HEK293 (cell line): ENCODE results near the gene CEP350.
A peak's percentile ranks its signal among the peaks of the same experiment; 100 is the strongest.

Experiments used
- CTCF ChIA-PET: fragments of 350-600 bp; formaldehyde crosslinking; extraction: SDS; loops from one replicate; lab custom pipeline; 2021; ENCODE audit warnings: antibody characterized with exemption; lab: Yijun Ruan, JAX
- POLR2A ChIA-PET: fragments of 300-600 bp; formaldehyde crosslinking; extraction: SDS; loops from one replicate; lab custom pipeline; 2020; ENCODE audit warnings: antibody characterized with exemption, inconsistent platforms; lab: Yijun Ruan, JAX
- H3K27ac ChIP-seq: fragments of 200-500 bp; sonication (Bioruptor generic); 2 replicates; pipeline ENCODE4 v1.5.1; 2014; ENCODE audit warnings: low read depth, low read length, control low read depth, inconsistent platforms; ENCODE audit errors: extremely low read depth
- H3K36me3 ChIP-seq, 2 experiments: fragments of 200-500 bp in 1 of 2; sonication (Bioruptor generic) in 1 of 2; 1 replicate in 1 of 2; 2 replicates in 1 of 2; pipeline ENCODE4 v1.5.1; 2014 to 2017; ENCODE audit warnings: inconsistent platforms in 2 of 2, low read length in 2 of 2; ENCODE audit not compliant: control insufficient read depth in 2 of 2, insufficient read depth in 1 of 2
- H3K4me1 ChIP-seq: fragments of 200-500 bp; sonication (Bioruptor generic); 2 replicates; pipeline ENCODE4 v1.5.1; 2014; ENCODE audit warnings: mild to moderate bottlenecking, low read length, inconsistent platforms; ENCODE audit not compliant: control insufficient read depth, insufficient read depth
- H3K4me3 ChIP-seq: 2 replicates; pipeline ENCODE4 v1.5.1; 2011; ENCODE audit warnings: low read depth, mild to moderate bottlenecking, control low read depth, low read length, moderate library complexity
- H3K9me3 ChIP-seq: fragments of 200-500 bp; sonication (Bioruptor generic); 2 replicates; pipeline ENCODE4 v1.5.1; 2014; ENCODE audit warnings: low read depth, low read length, inconsistent platforms; ENCODE audit not compliant: control insufficient read depth, insufficient read depth
- ATF2 ChIP-seq: fragments of 450-650 bp; formaldehyde crosslinking; IDR thresholded peaks from 2 replicates; pipeline ENCODE4 v1.5.1; 2016; ENCODE audit warnings: missing biosample characterization, missing genetic modification characterization, low read depth
- BCL11B ChIP-seq: fragments of 450-650 bp; formaldehyde crosslinking; IDR thresholded peaks from 2 replicates; pipeline ENCODE4 v1.5.1; 2016; ENCODE audit warnings: low read depth, missing biosample characterization, missing genetic modification characterization
- GLIS2 ChIP-seq: fragments of 450-650 bp; formaldehyde crosslinking; IDR thresholded peaks from 2 replicates; pipeline ENCODE4 v1.5.1; 2016; ENCODE audit warnings: missing biosample characterization, missing genetic modification characterization
- HIC1 ChIP-seq: fragments of 450-650 bp; formaldehyde crosslinking; IDR thresholded peaks from 2 replicates; pipeline ENCODE4 v1.5.1; 2016; ENCODE audit warnings: missing biosample characterization, missing genetic modification characterization
- HOXC10 ChIP-seq: sonication (generic); formaldehyde crosslinking; IDR thresholded peaks from 2 replicates; pipeline ENCODE4 v1.8.1; 2023; ENCODE audit warnings: mild to moderate bottlenecking, missing genetic modification reagents
- KLF16 ChIP-seq: fragments of 450-650 bp; formaldehyde crosslinking; IDR thresholded peaks from 2 replicates; pipeline ENCODE4 v1.5.1; 2017; ENCODE audit warnings: missing biosample characterization, missing genetic modification characterization
- MYNN ChIP-seq: fragments of 450-650 bp; formaldehyde crosslinking; IDR thresholded peaks from 2 replicates; pipeline ENCODE4 v1.5.1; 2016; ENCODE audit warnings: missing biosample characterization, missing genetic modification characterization, borderline replicate concordance
- SCRT1 ChIP-seq: fragments of 450-650 bp; formaldehyde crosslinking; IDR thresholded peaks from 2 replicates; pipeline ENCODE4 v1.5.1; 2016; ENCODE audit warnings: missing biosample characterization, missing genetic modification characterization, borderline replicate concordance
- SCRT2 ChIP-seq: fragments of 450-650 bp; formaldehyde crosslinking; IDR thresholded peaks from 2 replicates; pipeline ENCODE4 v1.5.1; 2016; ENCODE audit warnings: missing biosample characterization, missing genetic modification characterization
- SETDB1 ChIP-seq: IDR thresholded peaks from one replicate; pipeline ENCODE4 v1.6.1; 2017; ENCODE audit warnings: mild to moderate bottlenecking, low read length, moderate library complexity, mixed read lengths; ENCODE audit not compliant: insufficient read length
- TCF7L2 ChIP-seq: IDR thresholded peaks from 2 replicates; pipeline ENCODE4 v1.6.1; 2011; ENCODE audit warnings: low read depth, mild to moderate bottlenecking, inconsistent platforms, low read length, moderate library complexity, borderline replicate concordance
- TRIM28 ChIP-seq: IDR thresholded peaks from 2 replicates; pipeline ENCODE4 v1.6.1; 2011; ENCODE audit warnings: low read length, control low read depth, borderline replicate concordance
- WT1 ChIP-seq: fragments of 450-650 bp; formaldehyde crosslinking; IDR thresholded peaks from 2 replicates; pipeline ENCODE4 v1.5.1; 2016; ENCODE audit warnings: missing biosample characterization, missing genetic modification characterization
- ZBTB20 ChIP-seq: fragments of 450-650 bp; formaldehyde crosslinking; IDR thresholded peaks from 2 replicates; pipeline ENCODE4 v1.5.1; 2016; ENCODE audit warnings: missing biosample characterization, missing genetic modification characterization
- ZBTB49 ChIP-seq: fragments of 450-650 bp; formaldehyde crosslinking; IDR thresholded peaks from 2 replicates; pipeline ENCODE4 v1.5.1; 2016; ENCODE audit warnings: missing biosample characterization, missing genetic modification characterization, low read depth
- ZBTB8A ChIP-seq: fragments of 450-650 bp; formaldehyde crosslinking; IDR thresholded peaks from 2 replicates; pipeline ENCODE4 v1.5.1; 2016; ENCODE audit warnings: missing biosample characterization, missing genetic modification characterization
- ZFHX2 ChIP-seq: fragments of 450-650 bp; formaldehyde crosslinking; conservative IDR thresholded peaks from 2 replicates; pipeline ENCODE4 v1.5.1; 2016; ENCODE audit warnings: missing biosample characterization, missing genetic modification characterization
- ZFP3 ChIP-seq: fragments of 450-650 bp; formaldehyde crosslinking; IDR thresholded peaks from 2 replicates; pipeline ENCODE4 v1.5.1; 2016; ENCODE audit warnings: low read depth, missing biosample characterization, missing genetic modification characterization
- ZNF10 ChIP-seq: fragments of 450-650 bp; formaldehyde crosslinking; IDR thresholded peaks from 2 replicates; pipeline ENCODE4 v1.5.1; 2017; ENCODE audit warnings: missing biosample characterization, missing genetic modification characterization
- ZNF114 ChIP-seq: fragments of 450-650 bp; formaldehyde crosslinking; IDR thresholded peaks from 2 replicates; pipeline ENCODE4 v1.5.0; 2017; ENCODE audit warnings: missing biosample characterization, missing genetic modification characterization
- ZNF133 ChIP-seq: fragments of 450-650 bp; formaldehyde crosslinking; IDR thresholded peaks from 2 replicates; pipeline ENCODE4 v1.5.1; 2016; ENCODE audit warnings: missing biosample characterization, missing genetic modification characterization
- ZNF324 ChIP-seq: fragments of 450-650 bp; formaldehyde crosslinking; IDR thresholded peaks from 2 replicates; pipeline ENCODE4 v1.5.1; 2016; ENCODE audit warnings: missing biosample characterization, missing genetic modification characterization
- ZNF366 ChIP-seq: fragments of 450-650 bp; formaldehyde crosslinking; conservative IDR thresholded peaks from 2 replicates; pipeline ENCODE4 v1.5.1; 2016; ENCODE audit warnings: missing biosample characterization, missing genetic modification characterization
- ZNF404 ChIP-seq: fragments of 450-650 bp; formaldehyde crosslinking; IDR thresholded peaks from 2 replicates; pipeline ENCODE4 v1.5.1; 2017; ENCODE audit warnings: missing biosample characterization, missing genetic modification characterization
- ZNF544 ChIP-seq: fragments of 450-650 bp; formaldehyde crosslinking; IDR thresholded peaks from 2 replicates; pipeline ENCODE4 v1.5.0; 2017; ENCODE audit warnings: missing biosample characterization, missing genetic modification characterization
- ZNF549 ChIP-seq: fragments of 450-650 bp; IDR thresholded peaks from 2 replicates; pipeline ENCODE4 v1.5.1; 2018; ENCODE audit warnings: missing biosample characterization, missing genetic modification characterization, mild to moderate bottlenecking, inconsistent platforms, moderate library complexity
- ZNF558 ChIP-seq: fragments of 450-650 bp; formaldehyde crosslinking; IDR thresholded peaks from 2 replicates; pipeline ENCODE4 v1.5.1; 2016; ENCODE audit warnings: missing biosample characterization, missing genetic modification characterization
- ZNF76 ChIP-seq: fragments of 450-650 bp; formaldehyde crosslinking; IDR thresholded peaks from 2 replicates; pipeline ENCODE4; 2016; ENCODE audit warnings: low read depth, missing biosample characterization, missing genetic modification characterization, borderline replicate concordance
- ZNF837 ChIP-seq: fragments of 450-650 bp; formaldehyde crosslinking; IDR thresholded peaks from 2 replicates; pipeline ENCODE4 v1.5.1; 2016; ENCODE audit warnings: missing biosample characterization, missing genetic modification characterization
- ZSCAN16 ChIP-seq: fragments of 450-650 bp; formaldehyde crosslinking; IDR thresholded peaks from 2 replicates; pipeline ENCODE4 v1.5.1; 2016; ENCODE audit warnings: missing biosample characterization, missing genetic modification characterization

CEP350 gene

GRCh38 chr1:180136331-180136967 is 181.8 kb downstream of the CEP350 start (continued):
- no peak for TF ChIP-seq ZFHX2 (tag by site-specific recombination)
- no peak for TF ChIP-seq ZBTB20
- TF ChIP-seq ZNF544, result no peak
- no peak for TF ChIP-seq ZNF366 (tag by site-specific recombination)
- TF ChIP-seq BCL11B (tag by site-specific recombination), result no peak
- TF ChIP-seq ZNF76, result no peak
- TF ChIP-seq ZNF837 (tag by site-specific recombination), result no peak
- no peak for TF ChIP-seq ZSCAN16
- no peak for TF ChIP-seq ZBTB8A

GRCh38 chr1:180136968-180137356 is 182.4 kb downstream of the CEP350 start:
- TF ChIP-seq ZNF558 (tag by site-specific recombination), result peak; percentile 77; the same call in 1 of the 2 replicates
- TF ChIP-seq TCF7L2, result no peak
- TF ChIP-seq TRIM28, result peak; percentile 91
- no peak for TF ChIP-seq ZFP3 (tag by site-specific recombination)
- TF ChIP-seq ZNF10 (tag by site-specific recombination), result no peak
- peak; percentile 97 for TF ChIP-seq SCRT1
- TF ChIP-seq SETDB1, result peak; percentile 83
- TF ChIP-seq ZNF114, result no peak
- TF ChIP-seq SCRT2 (tag by site-specific recombination), result peak; percentile 83
- no peak for TF ChIP-seq ZNF549
- TF ChIP-seq, all 188 proteins: peak for 5
- no peak overlapping the region for H3K4me3 ChIP-seq
- CTCF ChIA-PET, result interaction anchor here (0.6 kb wide), 1 partner anchor 42 kb away, joined by 3 read pairs; no protein-coding TSS in a partner anchor
- no peak overlapping the region for H3K27ac ChIP-seq
- H3K4me1 ChIP-seq, result no peaks in the 10 kb centered on the region
- H3K36me3 ChIP-seq, result no peaks in the 10 kb centered on the region
- POLR2A ChIA-PET, result interaction anchor here (0.6 kb wide), 1 partner anchor 10 kb away, joined by 3 read pairs; no protein-coding TSS in a partner anchor
- H3K9me3 ChIP-seq, result no peaks in the 10 kb centered on the region

GRCh38 chr1:180137776-180138175 is 183.2 kb downstream of the CEP350 start:
- Histone ChIP-seq H3K4me3 (no peak overlapping the region), H3K9me3 (no peaks in the 10 kb centered on the region), H3K27ac (no peak overlapping the region), H3K36me3 (no peaks in the 10 kb centered on the region), H3K4me1 (no peaks in the 10 kb centered on the region)
- POLR2A ChIA-PET, result no interaction called here
- CTCF ChIA-PET, result interaction anchor here (0.8 to 1.0 kb wide), 2 partner anchors 43 to 323 kb away, joined by 3 to 4 read pairs; no protein-coding TSS in a partner anchor
- TF ChIP-seq ZBTB49 (tag by site-specific recombination), result no peak
- TF ChIP-seq KLF16 (tag by site-specific recombination), result no peak
- TF ChIP-seq HOXC10 (CRISPR knock-in tag), result no peak
- no peak for TF ChIP-seq SCRT1
- TF ChIP-seq SETDB1, result no peak
- no peak for TF ChIP-seq ZNF366 (tag by site-specific recombination)
- no peak for TF ChIP-seq HIC1 (tag by site-specific recombination)
- no peak for TF ChIP-seq ZNF404 (tag by site-specific recombination)
- TF ChIP-seq ATF2 (tag by site-specific recombination), result no peak
- no peak for TF ChIP-seq MYNN (tag by site-specific recombination)
- TF ChIP-seq ZNF133 (tag by site-specific recombination), result no peak
- no peak for TF ChIP-seq GLIS2 (tag by site-specific recombination)
- no peak for TF ChIP-seq WT1 (tag by site-specific recombination)
- TF ChIP-seq ZNF324 (tag by site-specific recombination), result no peak
